HTERT RPE-1 (cell line): ENCODE results near the gene RBM47.
"Not testable (repeated sequence)": the region's sequence is repeated elsewhere in the genome, so short reads cannot be mapped to it uniquely, and the experiment has no call there.

Experiments
- in situ Hi-C: fragments of 300-500 bp; cut with MboI; formaldehyde crosslinking; loops from 4 replicates; pipeline ENCODE4 v1.14.3; 2020; ENCODE audit warnings: low sequenced_read_pairs

Gene RBM47

GRCh38 chr4:40544221-40544620, 85.4 kb downstream of the RBM47 start:
- in situ Hi-C loops = no loop called here

GRCh38 chr4:40540800-40541199, 88.9 kb downstream of the RBM47 start:
- in situ Hi-C loops = no loop called here

GRCh38 chr4:40536032-40536431, 93.6 kb downstream of the RBM47 start:
- in situ Hi-C loops = no loop called here

- in situ Hi-C loops = no loop called here
Observed at GRCh38 chr4:40531636-40532023, 98.0 kb downstream of the RBM47 start.

GRCh38 chr4:40530961-40531635, 98.6 kb downstream of the RBM47 start:
- in situ Hi-C loops = no loop called here

GRCh38 chr4:40526741-40527140, 102.9 kb downstream of the RBM47 start:
- in situ Hi-C loops = no loop called here

- in situ Hi-C loops = no loop called here
Observed at GRCh38 chr4:40525752-40526598, 103.7 kb downstream of the RBM47 start.

GRCh38 chr4:40524366-40525041, 105.2 kb downstream of the RBM47 start:
- in situ Hi-C loops = no loop called here

GRCh38 chr4:40523581-40523980, 106.1 kb downstream of the RBM47 start:
- in situ Hi-C loops = no loop called here

- in situ Hi-C loops = no loop called here
Observed at GRCh38 chr4:40521957-40522356, 107.7 kb downstream of the RBM47 start.

- in situ Hi-C loops = no loop called here
Observed at GRCh38 chr4:40520533-40520932, 109.1 kb downstream of the RBM47 start.

- in situ Hi-C loops = not testable (repeated sequence)
Observed at GRCh38 chr4:40517081-40517480, 112.6 kb downstream of the RBM47 start.

GRCh38 chr4:40516651-40517050, 113.0 kb downstream of the RBM47 start:
- in situ Hi-C loops = no loop called here

GRCh38 chr4:40515398-40516293, 114.0 kb downstream of the RBM47 start:
- in situ Hi-C loops = no loop called here

GRCh38 chr4:40515037-40515397, 114.6 kb downstream of the RBM47 start:
- in situ Hi-C loops = no loop called here

GRCh38 chr4:40514497-40514951, 115.1 kb downstream of the RBM47 start:
- in situ Hi-C loops = no loop called here

GRCh38 chr4:40511036-40511614, 118.5 kb downstream of the RBM47 start:
- in situ Hi-C loops = no loop called here

GRCh38 chr4:40507977-40508376, 121.7 kb downstream of the RBM47 start:
- in situ Hi-C loops = no loop called here

GRCh38 chr4:40506492-40506891, 123.2 kb downstream of the RBM47 start:
- in situ Hi-C loops = no loop called here

GRCh38 chr4:40506066-40506465, 123.6 kb downstream of the RBM47 start:
- in situ Hi-C loops = no loop called here
